Measurements from ENCODE around the gene NAA50.

Gene NAA50

GRCh38 chr3:113685124-113685523 is 60.9 kb downstream of the NAA50 start:
- DNase-seq, result no peak

DNA sequence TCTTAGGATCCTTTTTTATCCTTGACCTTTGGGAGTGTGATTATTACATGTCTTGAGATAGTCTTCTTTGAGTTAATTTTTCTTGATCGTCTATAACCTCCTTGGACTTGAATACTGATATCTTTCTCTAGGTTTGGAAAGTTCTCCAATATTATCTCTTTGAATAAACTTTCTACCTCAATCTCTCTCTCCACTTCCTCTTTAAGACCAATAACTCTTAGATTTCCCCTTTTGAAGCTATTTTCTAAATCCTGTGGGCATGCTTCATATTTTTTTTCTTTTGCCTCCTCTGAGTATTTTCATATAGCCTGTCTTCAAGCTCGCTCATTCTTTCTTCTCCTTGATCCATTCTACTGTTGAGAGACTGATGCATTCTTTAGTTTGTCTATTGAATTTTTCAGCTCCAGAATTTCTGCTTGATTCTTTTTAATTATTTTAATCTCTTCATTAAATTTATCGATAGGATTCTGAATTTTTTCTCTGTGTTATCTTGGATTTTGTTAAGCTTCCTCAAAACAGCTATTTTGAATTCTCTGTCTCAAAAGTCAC is 61.7 kb downstream of the NAA50 start:
- peak in 1 of 3 donors; percentile 36 for DNase-seq

DNA sequence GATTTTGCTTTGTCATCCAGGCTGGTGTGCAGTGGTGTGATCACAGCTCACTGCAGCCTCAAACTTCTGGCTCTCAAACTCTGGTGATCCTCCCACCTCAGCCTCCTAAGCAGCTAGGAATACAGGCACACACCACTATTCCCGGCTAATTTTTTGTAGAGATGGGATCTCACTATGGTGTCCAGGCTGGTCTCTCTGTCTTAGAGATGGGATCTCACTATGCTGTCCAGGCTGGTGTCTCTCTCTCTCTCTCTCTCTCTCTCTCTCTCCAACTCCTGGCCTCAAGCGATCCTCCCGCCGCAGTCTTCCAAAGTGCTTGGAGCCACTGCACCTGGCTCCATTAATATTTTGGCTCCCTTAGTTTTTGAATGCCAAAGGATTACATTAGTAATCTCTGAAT is 67.3 kb downstream of the NAA50 start:
- DNase-seq, result no peak

DNA sequence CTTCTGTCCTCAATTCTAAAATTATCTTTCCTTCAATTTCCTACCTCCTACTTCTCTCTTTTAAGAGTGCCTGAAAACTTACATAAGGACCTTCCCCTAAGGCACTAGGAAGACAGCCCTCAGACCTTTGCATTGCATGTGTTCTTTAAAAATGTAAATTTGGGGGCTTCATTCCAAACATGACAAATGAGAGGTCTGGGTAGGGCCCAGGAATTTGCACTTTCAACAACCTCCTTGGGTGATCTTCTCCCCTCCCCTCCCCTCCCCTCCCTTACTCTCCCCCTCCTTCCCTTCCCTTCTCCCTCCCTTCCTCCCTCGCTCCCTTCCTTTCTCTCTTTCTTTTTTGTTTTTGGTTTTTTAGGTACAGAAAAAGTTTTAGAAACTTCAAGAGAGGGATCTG is 68.3 kb downstream of the NAA50 start:
- no peak for DNase-seq

DNA sequence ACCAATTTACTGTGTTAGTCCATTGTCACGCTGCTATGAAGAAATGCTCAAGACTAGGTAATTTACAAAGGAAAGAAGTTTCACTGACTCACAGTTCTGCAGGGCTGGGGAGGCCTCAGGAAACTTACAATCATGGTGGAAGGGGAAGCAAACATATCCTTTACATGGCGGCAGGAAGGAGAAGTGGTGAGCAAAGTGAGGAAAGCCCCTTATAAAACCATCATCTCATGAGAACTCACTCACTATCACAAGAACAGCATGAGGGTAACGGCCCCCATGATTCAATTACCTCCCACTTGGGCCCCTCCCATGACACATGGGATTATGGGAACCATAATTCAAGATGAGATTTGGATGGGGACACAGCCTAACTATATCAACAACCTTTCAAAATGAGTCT is 69.8 kb downstream of the NAA50 start:
- peak; percentile 75 to 80 (median 80) for DNase-seq

DNA sequence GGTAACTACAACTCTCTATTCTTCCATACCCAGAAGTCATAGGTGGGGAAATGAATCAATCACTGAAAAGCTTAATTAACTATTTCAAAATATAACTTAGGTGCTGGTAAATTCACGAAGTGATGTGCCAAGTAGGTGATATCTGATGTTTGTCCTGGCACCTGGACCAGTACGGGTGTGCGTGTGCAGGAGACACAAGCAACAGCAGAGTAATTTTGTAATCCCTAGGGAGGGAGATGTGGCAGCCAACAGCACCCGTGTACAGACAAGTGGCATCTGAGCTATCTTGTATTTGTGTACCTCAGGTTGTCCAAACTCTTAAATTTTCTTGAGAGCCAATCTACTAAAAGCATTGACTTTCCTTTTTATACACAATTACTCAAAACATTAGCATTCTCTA is 72.5 kb downstream of the NAA50 start:
- DNase-seq, result no peak

DNA sequence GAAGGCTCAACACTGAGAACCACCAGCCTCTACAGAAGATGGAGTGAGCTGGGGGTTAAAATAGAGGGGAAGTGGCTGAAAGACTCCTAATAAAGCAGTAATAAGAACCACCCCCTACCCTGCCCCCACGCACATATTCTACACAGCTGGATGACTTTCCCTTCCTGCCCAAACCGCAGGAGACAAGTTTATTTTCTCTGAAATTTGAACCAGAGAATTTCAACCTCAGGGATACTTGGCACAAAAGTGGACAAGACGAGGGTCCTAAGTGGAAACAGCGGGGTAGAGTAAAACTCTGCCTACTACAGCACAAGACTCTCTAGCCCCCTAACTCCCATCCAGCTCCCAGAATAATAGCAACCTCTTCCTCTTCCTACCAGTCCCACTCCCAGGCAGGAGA is 78.0 kb downstream of the NAA50 start:
- peak in 2 of 3 donors; percentile 12 to 31 for DNase-seq

All from suppressor macrophage treated with lipopolysaccharide for 1 hour (primary cell).